Activated gamma-delta T cell (primary cell): ENCODE results near the gene TCEAL3.
"Not testable (repeated sequence)": the region's sequence is repeated elsewhere in the genome, so short reads cannot be mapped to it uniquely, and the experiment has no call there.

Source experiments
- DNase-seq: peaks from one replicate; lab custom pipeline; 2025; lab: John Stamatoyannopoulos, UW

TCEAL3 gene

GRCh38 chrX:103626855-103627254 is 19.1 kb downstream of the TCEAL3 start:
- DNase-seq = no peak

- DNase-seq = peak; percentile 17
Measured at GRCh38 chrX:103628386-103629317, 20.9 kb downstream of the TCEAL3 start, which contains the start of gene TCEAL1. Gene TCEAL1 (plus strand): TSS chrX:103628975. CDS start chrX:103629917, 942 bp downstream.

- peak; percentile 7 for DNase-seq
Measured at GRCh38 chrX:103629318-103630170, 21.8 kb downstream of the TCEAL3 start.

- DNase-seq = no peak
Measured at GRCh38 chrX:103630171-103630511, 22.4 kb downstream of the TCEAL3 start.

- DNase-seq = no peak
Measured at GRCh38 chrX:103631145-103631544, 23.4 kb downstream of the TCEAL3 start.

- no peak for DNase-seq
Measured at GRCh38 chrX:103635436-103635835, 27.7 kb downstream of the TCEAL3 start.

GRCh38 chrX:103637604-103638338 is 30.0 kb downstream of the TCEAL3 start:
- no peak for DNase-seq

GRCh38 chrX:103638479-103639346 is 30.9 kb downstream of the TCEAL3 start:
- not testable (repeated sequence) for DNase-seq

- no peak for DNase-seq
Measured at GRCh38 chrX:103640401-103641155, 32.8 kb downstream of the TCEAL3 start.

GRCh38 chrX:103644125-103644524 is 36.4 kb downstream of the TCEAL3 start:
- no peak for DNase-seq

- DNase-seq = no peak
Measured at GRCh38 chrX:103647630-103648029, 39.9 kb downstream of the TCEAL3 start.

GRCh38 chrX:103651151-103651773 is 43.5 kb downstream of the TCEAL3 start:
- DNase-seq = no peak

GRCh38 chrX:103655230-103656000 is 47.7 kb downstream of the TCEAL3 start:
- not testable (repeated sequence) for DNase-seq

- no peak for DNase-seq
Measured at GRCh38 chrX:103656617-103657016, 48.9 kb downstream of the TCEAL3 start.

- not testable (repeated sequence) for DNase-seq
Measured at GRCh38 chrX:103657066-103657465, 49.3 kb downstream of the TCEAL3 start.

- DNase-seq = no peak
Measured at GRCh38 chrX:103658681-103659433, 51.1 kb downstream of the TCEAL3 start.

GRCh38 chrX:103659460-103659859 is 51.7 kb downstream of the TCEAL3 start:
- DNase-seq = not testable (repeated sequence)
